Prostate gland (tissue), 2 donors: Measurements from ENCODE around the gene TNS4. TPM values are rescaled to one million over a fixed set of nuclear protein-coding genes. Genes with fewer than 3 reads are reported as not detected.

Experiments
- DNase-seq: peaks from one replicate; pipeline ENCODE4 v3.0.0-alpha.2; 2019; ENCODE audit warnings: low spot score
- H3K27ac ChIP-seq, 2 donors: fragments of 200-600 bp; sonication (generic); 2 replicates each; pipeline ENCODE4 v1.5.1; 2017 to 2019
- H3K27me3 ChIP-seq: fragments of 200-600 bp; sonication (generic); replicated peaks from 2 replicates; pipeline ENCODE4 v1.5.1; 2019; ENCODE audit not compliant: insufficient read depth
- H3K36me3 ChIP-seq, 2 donors: fragments of 200-600 bp; sonication (generic); 1 replicate in 1 of 2; 2 replicates in 1 of 2; pipeline versions ENCODE4 v1.5.1 to v1.8.1; 2017 to 2019
- H3K4me1 ChIP-seq: fragments of 200-600 bp; sonication (generic); replicated peaks from 2 replicates; pipeline ENCODE4 v1.5.1; 2019
- H3K4me3 ChIP-seq, 2 donors: fragments of 200-600 bp; sonication (generic); 2 replicates each; pipeline ENCODE4 v1.5.1; 2017 to 2019
- H3K9me3 ChIP-seq: fragments of 200-600 bp; sonication (generic); 2 replicates; pipeline ENCODE4 v1.5.1; 2017
- POLR2A ChIP-seq: fragments of 450-650 bp; IDR thresholded peaks from one replicate; pipeline ENCODE4 v1.6.1; 2016; ENCODE audit warnings: antibody characterized with exemption, mild to moderate bottlenecking
- POLR2AphosphoS5 ChIP-seq: sonication (generic); formaldehyde crosslinking; IDR thresholded peaks from one replicate; pipeline ENCODE4 v1.6.1; 2017; ENCODE audit warnings: antibody characterized with exemption
- whole genome bisulfite sequencing: methylation state at CpG from one replicate; pipeline ENCODE4 v1.1.5; 2018; 5-methylcytosine and 5-hydroxymethylcytosine counted together
- intact Hi-C: fragments of 100-400 bp; cut with DNase I; formaldehyde crosslinking; loops from one replicate; pipeline ENCODE4 v1.14.2; 2022
- total RNA-seq, 2 donors: library from RNA; depleted of rRNA; stranded (reverse); fragments of >200 nt; gene quantifications; one replicate each; pipeline ENCODE4 v1.1.0, GENCODE V29; 2016
- TF ChIP-seq, protein P1 (sequence below), 4 experiments: fragments of 200-600 bp in 2 of 4; fragments of 450-650 bp in 2 of 4; sonication (generic) in 2 of 4; IDR thresholded peaks; 1 replicate in 3 of 4; 2 replicates in 1 of 4; pipeline ENCODE4 v1.5.1; 2016 to 2019; ENCODE audit warnings: antibody characterized with exemption in 4 of 4, mild to moderate bottlenecking in 2 of 4, moderate library complexity in 2 of 4

Gene TNS4
- total RNA-seq, 2 donors from 2014 or later: 51.3 to 56.1 TPM

GRCh38 chr17:40535438-40535837 lies 34.0 kb upstream of the TNS4 start:
- no peaks in the 10 kb centered on the region for H3K36me3 ChIP-seq
- H3K27ac ChIP-seq: peak overlapping the region; percentile 76 to 81
- H3K27me3 ChIP-seq: no peaks in the 10 kb centered on the region
- 85% methylated on average over 4 of the region's 4 CpGs for WGBS
- no peak overlapping the region for H3K4me3 ChIP-seq
- no peaks in the 10 kb centered on the region for H3K9me3 ChIP-seq
- DNase-seq: no peak
- TF ChIP-seq POLR2A (no peak), POLR2AphosphoS5 (no peak)
- TF ChIP-seq, protein P1, sequence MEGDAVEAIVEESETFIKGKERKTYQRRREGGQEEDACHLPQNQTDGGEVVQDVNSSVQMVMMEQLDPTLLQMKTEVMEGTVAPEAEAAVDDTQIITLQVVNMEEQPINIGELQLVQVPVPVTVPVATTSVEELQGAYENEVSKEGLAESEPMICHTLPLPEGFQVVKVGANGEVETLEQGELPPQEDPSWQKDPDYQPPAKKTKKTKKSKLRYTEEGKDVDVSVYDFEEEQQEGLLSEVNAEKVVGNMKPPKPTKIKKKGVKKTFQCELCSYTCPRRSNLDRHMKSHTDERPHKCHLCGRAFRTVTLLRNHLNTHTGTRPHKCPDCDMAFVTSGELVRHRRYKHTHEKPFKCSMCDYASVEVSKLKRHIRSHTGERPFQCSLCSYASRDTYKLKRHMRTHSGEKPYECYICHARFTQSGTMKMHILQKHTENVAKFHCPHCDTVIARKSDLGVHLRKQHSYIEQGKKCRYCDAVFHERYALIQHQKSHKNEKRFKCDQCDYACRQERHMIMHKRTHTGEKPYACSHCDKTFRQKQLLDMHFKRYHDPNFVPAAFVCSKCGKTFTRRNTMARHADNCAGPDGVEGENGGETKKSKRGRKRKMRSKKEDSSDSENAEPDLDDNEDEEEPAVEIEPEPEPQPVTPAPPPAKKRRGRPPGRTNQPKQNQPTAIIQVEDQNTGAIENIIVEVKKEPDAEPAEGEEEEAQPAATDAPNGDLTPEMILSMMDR (IDR thresholded peaks at IDR 0.05): no peak
- peaks cover 10% of the 10 kb centered on the region for H3K4me1 ChIP-seq
- intact Hi-C loops: no loop called here

DNA sequence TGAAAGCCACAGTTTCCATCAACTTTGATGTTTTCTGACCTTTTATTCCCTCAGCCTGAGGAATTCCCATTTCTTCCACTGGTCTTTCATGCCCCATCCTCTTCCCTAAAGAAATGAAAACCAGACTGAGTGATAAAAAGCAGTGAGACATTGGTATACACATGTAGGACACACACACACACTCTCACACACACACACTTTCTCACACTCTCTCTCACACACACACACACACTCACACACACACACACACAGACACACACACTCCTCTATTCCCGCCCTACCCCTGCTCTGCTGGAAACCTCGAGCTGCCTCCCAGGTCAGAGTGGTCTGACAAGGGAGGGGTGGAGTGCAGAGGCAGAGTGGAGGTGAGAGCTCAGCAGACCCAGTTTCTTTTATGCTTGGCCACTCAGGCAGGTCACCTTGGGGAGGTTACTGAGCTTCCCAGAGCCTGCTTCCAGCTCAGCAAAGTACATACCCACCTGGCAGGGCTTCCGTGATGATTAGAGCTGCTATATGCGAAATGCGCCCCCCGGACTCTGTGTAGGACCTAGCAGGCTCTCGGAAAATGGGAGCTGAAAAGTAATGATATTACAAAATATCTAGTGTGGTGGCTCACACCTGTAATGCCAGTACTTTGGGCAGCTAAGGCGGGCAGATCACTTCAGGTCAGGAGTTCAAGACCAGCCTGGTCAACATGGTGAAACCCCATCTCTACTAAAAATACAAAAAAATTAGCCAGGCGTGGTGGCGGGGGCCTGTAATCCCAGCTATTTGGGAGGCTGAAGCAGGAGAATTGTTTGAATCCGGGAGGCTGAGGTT lies 33.2 kb upstream of the TNS4 start:
- TF ChIP-seq POLR2A: no peak
- TF ChIP-seq POLR2AphosphoS5: no peak
- TF ChIP-seq, protein P1 (IDR thresholded peaks at IDR 0.05): no peak

DNA sequence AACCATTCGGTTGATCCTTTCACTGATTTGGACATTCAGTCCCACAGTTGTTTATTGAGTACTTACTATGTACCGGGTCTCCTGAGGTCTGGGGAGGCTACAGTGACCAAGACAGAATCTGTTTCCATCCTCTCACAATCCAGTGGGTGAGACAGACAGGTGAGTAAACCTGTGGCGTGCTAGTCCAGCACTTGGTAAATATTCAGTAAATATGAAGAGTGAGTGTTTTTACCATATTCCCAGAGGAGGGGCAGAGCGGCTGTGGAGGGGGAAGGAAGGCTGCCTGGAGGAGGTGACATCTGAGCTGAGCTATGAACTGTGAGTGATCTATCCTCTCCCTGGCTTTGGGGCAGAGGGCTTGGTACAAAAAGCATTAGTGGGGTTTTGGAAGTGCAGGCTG lies 32.5 kb upstream of the TNS4 start:
- Histone ChIP-seq H3K4me3 (no peak overlapping the region), H3K4me1 (peaks cover 10% of the 10 kb centered on the region), H3K9me3 (no peaks in the 10 kb centered on the region), H3K36me3 (no peaks in the 10 kb centered on the region), H3K27ac (peak overlapping the region; percentile 33 to 48), H3K27me3 (no peaks in the 10 kb centered on the region)
- intact Hi-C loops: loop anchor here (2.0 to 5.0 kb wide), 4 partner anchors 57 to 172 kb away; partner anchors contain the start of genes GJD3 and IGFBP4
- no peak for TF ChIP-seq POLR2A
- TF ChIP-seq, protein P1 (IDR thresholded peaks at IDR 0.05): no peak
- TF ChIP-seq POLR2AphosphoS5: no peak
- no peak for DNase-seq
- WGBS: 49% methylated on average over 4 of the region's 4 CpGs

More for the DNA sequence above, 33.2 kb upstream of the TNS4 start:
- Histone ChIP-seq H3K4me3 (no peak overlapping the region), H3K27ac (peak overlapping the region; percentile 33 to 48), H3K4me1 (peaks cover 10% of the 10 kb centered on the region), H3K27me3 (no peaks in the 10 kb centered on the region), H3K36me3 (no peaks in the 10 kb centered on the region), H3K9me3 (no peaks in the 10 kb centered on the region)
- WGBS: 86% methylated on average over 11 of the region's 11 CpGs
- no peak for DNase-seq
- intact Hi-C loops: loop anchor here (5.0 kb wide), 3 partner anchors 57 to 172 kb away; partner anchors contain the start of genes GJD3 and IGFBP4

DNA sequence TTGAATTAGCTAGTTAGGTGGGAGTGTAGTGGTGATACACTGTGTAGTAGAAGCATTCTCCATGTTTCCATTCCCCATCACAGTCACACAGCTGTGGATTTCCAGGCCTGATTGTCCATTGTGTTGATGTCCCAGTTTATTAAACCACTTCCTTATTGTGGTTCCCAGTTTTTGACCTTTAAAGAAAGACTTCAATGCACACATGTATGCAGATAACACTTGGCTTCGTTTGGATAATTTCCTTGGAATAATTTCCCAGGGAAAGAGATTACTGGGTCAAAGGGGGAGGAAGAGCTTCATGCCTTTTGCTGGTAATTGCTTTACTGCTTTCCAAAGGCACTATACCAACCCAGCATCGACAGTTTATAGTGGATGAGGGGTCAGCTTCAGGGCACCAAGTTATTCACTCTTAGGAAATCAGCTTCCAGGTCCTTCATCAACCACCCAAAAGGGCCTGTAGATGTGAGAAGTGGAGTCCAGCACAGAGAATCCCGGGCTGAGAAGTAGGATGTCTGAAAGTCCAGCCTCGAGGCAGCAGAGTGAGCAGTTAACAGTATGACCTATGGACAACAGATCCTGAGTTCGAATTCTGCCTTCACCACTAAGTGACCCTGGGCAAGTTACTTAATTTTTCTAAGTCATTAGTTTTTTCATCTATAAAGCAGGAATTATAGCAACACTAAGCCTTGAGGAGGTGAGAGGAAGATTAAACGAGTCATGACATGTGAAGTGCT lies 31.3 kb upstream of the TNS4 start:
- Histone ChIP-seq H3K27ac (peak overlapping the region; percentile 43 to 45), H3K36me3 (no peaks in the 10 kb centered on the region), H3K4me3 (no peak overlapping the region), H3K4me1 (peaks cover 10% of the 10 kb centered on the region), H3K27me3 (no peaks in the 10 kb centered on the region), H3K9me3 (no peaks in the 10 kb centered on the region)
- WGBS: 39% methylated on average over 6 of the region's 6 CpGs
- TF ChIP-seq POLR2A (no peak), POLR2AphosphoS5 (no peak)
- TF ChIP-seq, protein P1 (IDR thresholded peaks at IDR 0.05): no peak
- intact Hi-C loops: loop anchor here (2.0 to 5.0 kb wide), 4 partner anchors 55 to 170 kb away; partner anchors contain the start of genes GJD3 and IGFBP4
- DNase-seq: no peak
